ENCODE results near the gene ICA1L.

The ICA1L gene

DNA sequence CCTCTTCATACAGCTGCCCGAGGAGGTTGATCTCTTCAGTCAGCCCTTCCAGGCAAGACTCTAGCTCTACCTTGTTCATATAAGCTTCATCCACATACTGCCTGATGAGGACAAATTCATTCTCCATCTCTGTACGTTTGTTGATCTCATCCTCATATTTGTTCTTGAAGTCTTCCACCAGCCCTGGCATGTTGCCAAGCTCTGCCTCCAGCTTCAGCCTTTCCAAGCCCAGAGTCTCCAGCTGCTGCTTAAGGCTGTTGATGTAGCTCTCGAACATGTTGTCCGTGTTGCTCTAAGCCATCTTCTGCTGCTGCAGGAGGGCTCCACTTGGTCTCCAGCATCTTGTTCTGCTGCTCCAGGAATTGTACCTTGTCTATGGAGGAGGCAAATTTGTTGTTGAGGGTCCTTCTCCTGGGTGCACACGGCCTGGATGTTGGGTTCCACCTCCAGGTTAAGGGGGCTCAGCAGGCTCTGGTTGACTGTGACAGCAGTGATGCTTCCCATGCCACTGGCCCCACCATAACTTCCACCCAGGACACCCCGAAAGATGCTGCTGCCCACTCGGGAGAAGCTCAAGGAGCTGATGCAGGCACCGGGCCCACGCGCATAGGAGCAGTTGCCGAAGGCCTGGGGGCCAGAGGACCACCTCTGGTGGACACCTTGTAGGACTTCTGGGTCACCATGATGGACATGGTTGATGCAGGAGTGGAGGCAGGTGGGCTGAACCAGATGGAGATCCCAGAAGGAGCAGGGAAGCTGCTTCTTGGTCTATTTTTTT, 30.3 kb downstream of the ICA1L start:
- Histone ChIP-seq H3K36me3 (peaks cover 0 to 5% (median 0%) of the 10 kb centered on the region in 3 donors), H3K27me3 (no peaks in the 10 kb centered on the region), H3K4me1 (no peaks in the 10 kb centered on the region), H3K27ac (no peak overlapping the region), H3K4me3 (no peak overlapping the region), H3K9me3 (no peaks in the 10 kb centered on the region)
- TF ChIP-seq CTCF (IDR thresholded peaks at IDR 0.05) = no peak
- intact Hi-C loops (cut with DNase I; ENCODE audit: low total_unique reads) = no loop called here
- DNase-seq = no peak

GRCh38 chr2:202831242-202832220, 40.0 kb downstream of the ICA1L start:
- Histone ChIP-seq H3K9me3 (no peaks in the 10 kb centered on the region), H3K4me1 (peaks cover 0 to 9% (median 0%) of the 10 kb centered on the region in 4 donors), H3K36me3 (no peaks in the 10 kb centered on the region), H3K27ac (no peak overlapping the region), H3K4me3 (no peak overlapping the region), H3K27me3 (no peaks in the 10 kb centered on the region)
- DNase-seq = peak in 1 of 2 donors; percentile 34
- intact Hi-C loops (cut with DNase I; ENCODE audit: low total_unique reads) = no loop called here
- peak; percentile 42 to 56 for TF ChIP-seq CTCF (IDR thresholded peaks at IDR 0.05)

DNA sequence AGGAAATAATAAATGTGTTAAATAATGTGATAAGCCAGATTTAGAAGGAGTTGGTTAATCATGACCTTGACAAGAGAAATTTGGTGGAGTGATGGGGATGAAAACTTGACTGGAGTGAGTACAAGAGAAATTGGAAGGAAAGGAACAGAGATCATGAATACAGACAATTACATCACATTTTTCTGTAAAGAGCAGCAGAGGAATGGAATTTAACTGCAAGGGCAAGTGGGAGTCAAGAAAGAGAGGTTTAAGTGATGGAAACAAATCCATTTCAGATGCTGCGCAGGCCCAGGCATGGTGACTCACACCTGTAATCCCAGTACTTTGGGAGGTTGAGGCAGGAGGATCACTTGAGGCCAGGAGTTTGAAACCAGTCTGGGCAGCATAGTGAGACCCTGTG, 46.7 kb downstream of the ICA1L start:
- H3K9me3 ChIP-seq = no peaks in the 10 kb centered on the region
- peaks cover 0 to 6% (median 0%) of the 10 kb centered on the region in 4 donors for H3K4me1 ChIP-seq
- H3K27me3 ChIP-seq = no peaks in the 10 kb centered on the region
- intact Hi-C loops (cut with DNase I; ENCODE audit: low total_unique reads) = no loop called here
- no peak overlapping the region for H3K27ac ChIP-seq
- H3K36me3 ChIP-seq = no peaks in the 10 kb centered on the region
- TF ChIP-seq CTCF (IDR thresholded peaks at IDR 0.05) = no peak
- DNase-seq = no peak
- H3K4me3 ChIP-seq = no peak overlapping the region

GRCh38 chr2:202822411-202822810, 49.2 kb downstream of the ICA1L start:
- intact Hi-C loops (cut with DNase I; ENCODE audit: low total_unique reads) = no loop called here
- Histone ChIP-seq H3K27me3 (no peaks in the 10 kb centered on the region), H3K4me1 (peaks cover 0 to 7% (median 0%) of the 10 kb centered on the region in 4 donors), H3K9me3 (no peaks in the 10 kb centered on the region), H3K4me3 (no peak overlapping the region), H3K36me3 (no peaks in the 10 kb centered on the region), H3K27ac (no peak overlapping the region)
- TF ChIP-seq CTCF (IDR thresholded peaks at IDR 0.05) = no peak
- no peak for DNase-seq

DNA sequence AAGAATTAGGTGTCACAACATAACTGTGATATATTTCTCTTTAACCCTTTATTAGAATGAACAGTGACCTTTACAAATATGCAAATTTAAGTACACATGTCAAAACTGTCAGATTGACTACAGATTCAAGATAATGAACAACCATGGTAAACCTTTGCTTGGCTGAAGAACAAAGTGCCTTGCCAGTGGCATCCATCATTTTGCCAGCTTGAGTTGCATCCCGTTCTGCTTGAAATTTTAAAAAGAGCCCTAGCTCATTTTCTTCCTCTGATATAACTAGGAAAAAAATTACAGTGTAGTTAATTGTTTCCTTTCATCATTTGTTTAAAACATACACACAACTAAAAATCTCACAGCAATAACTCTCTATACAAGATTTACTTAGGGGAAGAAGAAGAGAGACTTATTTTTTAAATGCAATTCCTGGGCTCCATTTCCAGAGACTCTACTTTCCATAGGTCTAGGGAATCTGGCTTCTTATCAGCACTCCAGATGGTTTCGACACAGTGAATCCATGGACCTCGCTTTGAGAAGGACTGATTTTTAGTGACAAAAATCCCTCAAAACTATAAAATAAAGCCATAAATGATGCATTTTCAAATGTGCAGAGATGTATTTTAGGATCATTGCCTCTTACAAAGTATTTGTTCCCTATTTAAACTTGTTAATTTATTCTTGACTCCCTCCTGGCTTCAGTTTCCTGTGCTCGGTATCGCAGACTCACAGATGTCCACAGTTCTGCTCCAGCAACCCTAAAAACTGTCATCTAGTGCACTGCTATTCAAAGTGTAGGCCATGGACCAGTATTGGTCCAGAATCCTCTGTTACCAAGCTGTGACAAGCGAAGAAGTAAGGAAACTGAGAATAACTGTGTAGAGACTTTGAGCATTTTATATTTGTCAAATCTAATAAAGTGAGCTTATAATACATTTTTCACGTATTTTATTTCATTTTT, 50.1 kb downstream of the ICA1L start:
- no peak for TF ChIP-seq CTCF (IDR thresholded peaks at IDR 0.05)
- intact Hi-C loops (cut with DNase I; ENCODE audit: low total_unique reads) = no loop called here
- H3K4me1 ChIP-seq = peaks cover 0 to 16% (median 4%) of the 10 kb centered on the region in 4 donors
- H3K9me3 ChIP-seq = no peaks in the 10 kb centered on the region
- no peak overlapping the region for H3K27ac ChIP-seq
- DNase-seq = no peak
- H3K4me3 ChIP-seq = no peak overlapping the region
- H3K36me3 ChIP-seq = no peaks in the 10 kb centered on the region
- no peaks in the 10 kb centered on the region for H3K27me3 ChIP-seq
